Lung microvascular endothelial cell (primary cell): Measurements from ENCODE around the gene EVC. TPM values are rescaled to one million over a fixed set of nuclear protein-coding genes. Genes with fewer than 3 reads are reported as not detected.

Source experiments
- DNase-seq, 2 donors: peaks; one replicate each; pipeline versions ENCODE4 v3.0.0 to v3.0.0-alpha.2; 2010; ENCODE audit warnings: low read depth in 2 of 2
- total RNA-seq: library from RNA; depleted of rRNA; stranded (reverse); fragments of >200 nt; gene quantifications from 2 replicates; pipeline ENCODE4 v1.2.1, GENCODE V29; 2014

EVC gene
- total RNA-seq, 1 donor from 2014 or later, result 17.5 TPM

DNA sequence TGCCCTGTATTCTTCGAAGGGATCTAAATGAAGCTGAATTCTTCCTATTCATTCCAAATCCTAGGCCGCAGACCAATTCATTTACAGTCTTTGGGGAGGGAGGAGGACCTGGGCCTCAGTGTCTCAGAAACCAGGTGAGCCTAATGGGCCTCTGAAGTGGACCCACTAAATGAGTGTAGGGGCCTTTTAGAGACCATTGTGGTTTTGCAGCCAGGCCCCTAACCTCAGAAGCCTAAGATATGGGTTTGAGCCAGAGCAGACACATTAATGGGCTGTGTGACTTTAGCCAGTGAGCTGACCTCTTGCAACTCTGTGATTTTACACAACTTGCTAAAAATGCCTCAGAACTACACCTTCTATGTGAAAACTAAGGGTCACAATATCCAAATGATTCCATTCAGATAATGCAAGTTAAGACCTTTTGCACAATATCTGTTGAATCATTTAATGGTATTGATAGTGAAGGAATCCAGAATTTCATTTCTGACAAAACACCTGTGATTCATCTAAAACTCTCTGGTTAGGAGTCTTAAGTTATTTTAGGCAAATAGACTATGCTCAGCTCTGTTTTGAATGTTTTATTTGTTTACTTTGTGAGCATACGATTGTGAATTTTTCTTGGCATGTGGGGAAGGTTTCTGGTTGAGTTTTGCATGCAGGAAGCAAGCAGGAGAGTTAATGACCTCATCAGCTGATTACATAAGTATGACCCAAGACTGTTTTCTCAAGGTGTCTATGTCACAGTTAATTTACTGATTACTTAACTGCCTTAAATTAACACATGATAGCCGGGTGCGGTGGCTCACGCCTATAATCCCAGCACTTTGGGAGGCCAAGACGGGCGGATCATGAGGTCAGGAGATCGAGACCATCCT is 75.0 kb downstream of the EVC start:
- DNase-seq, result peak in 1 of 2 donors; percentile 57

DNA sequence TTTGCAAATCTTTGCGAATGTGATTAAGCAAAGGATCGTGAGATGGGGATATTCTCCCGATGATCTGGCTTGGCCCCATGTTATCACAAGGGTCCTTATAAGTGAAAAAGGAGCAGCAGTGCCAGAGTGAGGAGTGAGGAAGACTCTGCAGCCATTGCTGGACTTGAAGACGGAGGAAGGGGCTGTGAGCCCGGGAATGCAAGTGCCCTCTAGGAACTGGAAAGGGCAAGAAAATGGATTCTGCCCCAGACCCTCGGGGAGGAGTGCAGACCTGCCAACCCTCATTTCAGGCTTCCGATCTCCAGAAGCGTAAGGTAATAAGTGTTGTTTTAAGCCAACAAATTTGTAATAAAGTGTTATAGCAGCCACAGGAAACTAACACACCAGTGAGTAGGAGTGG is 76.3 kb downstream of the EVC start:
- no peak for DNase-seq

GRCh38 chr4:5788144-5788543 is 77.1 kb downstream of the EVC start:
- no peak for DNase-seq

- DNase-seq, result no peak
Measured at GRCh38 chr4:5789141-5789540, 78.1 kb downstream of the EVC start.

DNA sequence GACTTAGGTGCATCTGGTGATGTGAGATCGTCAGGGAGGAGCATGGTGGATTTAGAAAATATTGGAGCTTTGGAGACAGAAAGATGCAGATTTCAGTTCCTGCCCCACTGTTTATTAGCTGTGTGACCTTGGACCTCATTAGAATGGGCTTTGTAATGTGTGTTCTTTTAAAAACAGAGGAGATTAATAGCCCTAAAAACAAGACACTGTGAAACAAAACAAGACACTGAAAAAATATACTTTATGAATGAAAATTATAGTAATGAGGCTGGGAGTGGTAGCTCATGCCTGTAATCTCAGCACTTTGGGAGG is 79.5 kb downstream of the EVC start:
- no peak for DNase-seq

- DNase-seq, result no peak
Measured at GRCh38 chr4:5791654-5792053, 80.7 kb downstream of the EVC start.

DNA sequence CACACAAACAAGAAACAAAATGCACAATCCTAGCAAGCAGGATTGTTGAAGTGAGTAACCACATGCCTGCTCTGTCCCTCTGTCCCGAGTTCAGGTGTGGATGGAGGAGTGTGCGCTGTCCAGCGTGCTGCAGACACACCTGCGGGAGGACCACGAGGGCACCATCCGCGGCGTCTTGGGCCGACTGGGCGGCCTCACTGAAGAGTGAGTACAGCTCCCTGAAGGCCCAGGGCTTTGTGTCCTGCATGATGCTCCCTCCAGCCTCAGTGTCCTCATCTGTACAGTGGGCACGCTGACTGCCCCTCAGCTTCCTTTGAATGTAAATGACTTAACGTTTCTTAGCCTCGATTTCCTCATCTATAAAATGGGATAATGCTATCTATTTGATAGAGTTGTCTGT is 82.5 kb downstream of the EVC start:
- no peak for DNase-seq

GRCh38 chr4:5795580-5795979 is 84.6 kb downstream of the EVC start:
- DNase-seq, result no peak

DNA sequence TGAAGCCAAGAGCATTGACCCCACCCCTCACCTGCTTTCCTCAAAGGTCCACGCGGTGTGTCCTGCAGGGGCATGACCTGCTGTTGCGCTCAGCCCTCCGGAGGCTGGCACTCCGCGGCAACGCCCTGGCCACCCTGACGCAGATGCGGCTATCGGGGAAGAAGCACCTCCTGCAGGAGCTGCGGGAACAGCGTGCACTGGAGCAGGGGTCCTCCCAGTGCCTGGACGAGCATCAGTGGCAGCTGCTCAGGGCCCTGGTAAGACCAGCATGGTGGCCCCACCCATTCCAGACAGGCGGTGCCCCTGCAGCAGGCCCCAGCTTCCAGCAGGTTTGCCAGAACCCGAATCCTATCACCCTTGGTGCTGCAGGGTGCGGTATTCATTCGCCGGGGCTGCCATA is 86.0 kb downstream of the EVC start:
- no peak for DNase-seq

DNA sequence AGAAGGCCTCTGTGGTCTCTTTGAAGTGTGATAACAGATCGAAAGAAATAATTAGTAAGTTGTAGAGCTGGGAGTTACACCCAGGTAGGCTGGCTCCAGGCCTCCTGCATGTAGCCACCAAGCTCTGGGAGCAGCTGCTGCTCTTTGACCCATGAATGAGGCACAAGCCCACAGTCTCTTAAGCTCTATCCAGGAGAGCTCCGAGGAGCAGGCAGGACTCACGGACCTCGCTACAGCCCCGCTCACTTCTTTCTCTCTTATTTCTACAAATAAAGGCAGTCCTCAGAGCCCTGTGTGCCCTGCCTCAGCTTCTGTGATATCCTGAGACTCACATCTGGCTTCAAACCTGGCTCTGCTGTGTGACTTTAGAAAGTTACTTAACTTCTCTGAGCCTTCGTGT is 86.9 kb downstream of the EVC start:
- DNase-seq, result no peak

- DNase-seq, result no peak
Measured at GRCh38 chr4:5798462-5798861, 87.5 kb downstream of the EVC start.

GRCh38 chr4:5798946-5799345 is 87.9 kb downstream of the EVC start:
- DNase-seq, result no peak

- no peak for DNase-seq
Measured at GRCh38 chr4:5799406-5799805, 88.4 kb downstream of the EVC start.

DNA sequence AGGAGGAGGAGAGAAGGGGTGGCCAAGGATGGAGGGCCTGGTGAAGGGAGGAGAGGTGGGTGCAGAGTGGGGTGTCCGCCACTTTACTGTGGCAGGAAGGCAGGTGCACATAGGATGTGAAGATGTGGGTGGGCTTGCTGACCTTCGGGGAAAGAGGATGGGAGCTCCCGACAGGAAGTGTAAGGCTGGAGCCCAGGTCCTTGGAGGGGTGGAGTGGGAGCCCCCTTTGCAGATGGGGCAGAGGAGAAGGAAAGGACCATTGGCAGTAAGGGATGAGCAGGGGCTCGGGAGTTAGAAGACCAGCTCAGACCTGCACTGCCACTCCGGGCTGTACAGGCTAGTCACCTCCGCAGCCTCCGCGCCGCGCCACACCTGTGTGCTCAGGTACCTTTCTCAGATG is 89.5 kb downstream of the EVC start:
- DNase-seq, result no peak

GRCh38 chr4:5801696-5802095 is 90.7 kb downstream of the EVC start:
- DNase-seq, result no peak

DNA sequence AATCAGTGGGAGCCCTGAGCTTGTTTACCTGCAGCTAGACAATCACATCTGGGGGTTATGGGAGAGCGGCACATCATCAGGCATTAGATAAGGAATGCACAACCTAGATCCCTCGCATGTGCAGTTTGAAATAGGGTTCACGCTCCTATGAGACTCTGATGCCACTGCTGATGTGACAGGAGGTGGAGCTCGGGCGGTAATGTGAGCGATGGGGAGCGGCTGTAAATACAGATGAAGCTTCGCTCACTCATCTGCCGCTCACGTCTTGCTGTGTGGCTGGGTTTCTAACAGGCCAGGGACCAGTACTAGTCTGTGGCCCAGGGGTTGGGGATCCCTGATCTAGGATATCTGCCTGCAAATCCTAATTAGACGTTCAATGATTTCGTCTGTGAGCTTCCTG is 91.6 kb downstream of the EVC start:
- no peak for DNase-seq

DNA sequence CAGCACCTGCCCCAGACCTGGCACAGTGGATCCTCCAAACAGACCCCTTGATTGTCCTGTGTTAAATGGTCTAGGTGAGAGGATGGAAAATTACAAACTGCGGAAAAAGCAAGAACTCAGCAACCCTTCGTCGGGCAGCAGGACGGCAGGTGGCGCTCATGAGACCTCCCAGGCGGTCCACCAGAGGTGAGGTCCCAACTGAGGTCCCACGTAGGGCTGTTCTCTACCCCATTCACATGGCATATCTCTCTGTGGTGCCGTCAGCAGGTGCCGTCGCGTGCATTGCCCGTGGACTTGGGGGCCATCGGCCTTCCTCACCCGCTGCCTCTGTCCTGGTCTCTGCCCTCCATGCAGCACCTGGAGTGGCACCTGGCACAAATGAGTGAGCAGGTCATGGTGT is 93.7 kb downstream of the EVC start:
- no peak for DNase-seq

GRCh38 chr4:5805270-5805669 is 94.3 kb downstream of the EVC start:
- DNase-seq, result no peak

GRCh38 chr4:5808081-5808741 is 97.2 kb downstream of the EVC start:
- peak; percentile 32 to 48 for DNase-seq

DNA sequence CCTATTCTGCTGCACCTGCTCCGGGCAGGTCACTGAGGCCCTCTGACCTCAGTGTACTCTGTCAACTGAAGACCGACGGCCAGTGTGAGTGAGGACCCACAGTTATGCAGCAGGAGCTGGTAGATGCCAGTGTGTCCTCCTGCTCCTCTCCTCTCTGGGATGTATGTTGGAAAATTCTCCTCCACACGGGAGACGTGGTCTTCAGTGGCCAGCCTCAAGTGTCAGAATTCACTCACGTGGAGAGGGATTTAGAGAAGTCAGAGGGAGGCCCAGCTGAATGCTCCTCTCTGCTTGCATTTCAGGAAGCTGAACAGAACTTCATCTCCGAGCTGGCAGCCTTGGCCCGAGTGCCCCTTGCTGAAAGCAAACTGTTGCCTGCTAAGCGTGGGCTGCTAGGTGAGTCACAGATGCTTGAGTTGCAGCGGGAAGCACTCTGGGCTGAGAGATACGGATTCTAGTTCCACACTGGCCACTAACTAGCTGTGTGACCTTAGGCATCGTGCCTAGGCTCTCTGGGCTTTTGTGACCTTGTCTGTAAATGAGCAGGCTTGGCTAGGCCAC is 98.3 kb downstream of the EVC start:
- DNase-seq, result no peak

- no peak for DNase-seq
Measured at GRCh38 chr4:5810151-5810550, 99.2 kb downstream of the EVC start.

DNA sequence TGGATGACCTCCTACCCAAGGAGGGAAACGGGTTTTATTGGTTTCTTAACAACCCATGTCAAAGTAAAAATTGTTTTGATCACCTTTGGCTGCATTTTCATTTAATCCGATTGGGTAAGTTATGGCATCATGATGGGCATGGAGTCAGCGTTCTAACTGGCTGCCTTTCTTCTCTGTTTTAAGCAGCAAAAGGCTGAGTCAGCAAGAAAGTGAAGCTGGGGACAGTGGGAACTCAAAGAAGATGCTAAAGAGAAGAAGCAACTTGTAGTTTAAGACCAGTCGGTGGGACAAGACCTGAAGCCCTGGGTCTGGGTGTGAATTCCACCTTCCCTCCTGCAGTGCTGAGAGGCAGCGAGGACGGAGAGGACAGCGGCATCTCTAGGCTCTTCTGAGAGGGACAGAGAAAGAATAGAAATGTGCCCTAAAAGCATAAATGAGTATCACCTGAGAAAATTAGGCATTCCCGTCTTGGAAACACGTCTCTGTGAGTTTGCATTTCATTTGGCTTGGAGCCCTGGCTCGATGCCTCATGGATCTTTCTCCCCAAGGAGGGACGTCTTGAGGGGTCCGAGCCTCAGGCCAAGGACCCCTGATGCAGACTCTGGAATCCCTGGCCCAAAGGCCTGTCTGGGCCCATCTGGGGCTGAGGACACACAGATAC is 99.9 kb downstream of the EVC start:
- no peak for DNase-seq
